A549 treated with ZK216348 at 1 μM for 4 hours (cell line): ENCODE data around the gene RAB5IF. TPM values are rescaled to one million over a fixed set of nuclear protein-coding genes. Genes with fewer than 3 reads are reported as not detected.

Experiments
- total RNA-seq: library from RNA; stranded (reverse); fragments of 200-300 nt; extraction: Qiagen RNA extraction; gene quantifications from 5 replicates; pipeline ENCODE4 v1.2.3, GENCODE V29; 2022; ENCODE audit warnings: low read depth

Gene RAB5IF, protein sequence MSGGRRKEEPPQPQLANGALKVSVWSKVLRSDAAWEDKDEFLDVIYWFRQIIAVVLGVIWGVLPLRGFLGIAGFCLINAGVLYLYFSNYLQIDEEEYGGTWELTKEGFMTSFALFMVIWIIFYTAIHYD
- 195 to 317 TPM (median 280 TPM) in 5 replicates for total RNA-seq

DNA sequence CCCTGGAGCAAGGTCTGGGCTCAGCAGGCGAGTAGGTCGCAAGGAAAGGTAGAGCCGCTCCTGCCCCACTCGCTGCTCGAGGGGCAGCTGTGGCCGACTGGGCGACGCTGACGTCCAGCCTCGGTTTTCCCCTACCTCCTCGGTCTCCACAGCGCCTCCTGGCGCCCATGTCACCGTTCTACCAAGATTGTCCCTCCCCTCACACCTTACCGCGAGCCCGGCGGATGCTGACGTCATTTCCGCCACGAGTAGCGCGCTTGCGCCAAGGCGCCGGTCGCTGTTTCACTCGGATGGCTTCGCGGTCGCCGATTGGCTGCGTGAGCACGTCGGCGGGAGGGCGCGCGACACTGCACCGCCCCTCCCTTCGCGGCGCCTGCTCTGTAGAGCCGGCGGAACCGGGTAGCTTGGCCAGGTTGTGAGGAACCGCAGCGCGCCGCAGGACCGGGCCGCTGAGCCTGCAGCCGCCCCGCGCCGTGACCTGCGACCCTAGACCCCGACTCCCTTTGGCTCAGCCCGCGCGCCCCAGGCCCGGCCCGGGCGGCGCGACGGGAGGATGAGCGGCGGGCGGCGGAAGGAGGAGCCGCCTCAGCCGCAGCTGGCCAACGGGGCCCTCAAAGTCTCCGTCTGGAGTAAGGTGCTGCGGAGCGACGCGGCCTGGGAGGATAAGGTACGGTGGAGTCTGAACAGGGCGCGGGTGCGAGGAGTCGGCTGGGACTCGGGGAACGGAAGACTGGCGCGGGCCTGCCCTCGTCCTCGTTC, at the start of gene RAB5IF:
Gene RAB5IF, plus strand, starts transcription at position 381 of the 759 bp plus-strand sequence. Its CDS starts 173 bp downstream, at position 554.

DNA sequence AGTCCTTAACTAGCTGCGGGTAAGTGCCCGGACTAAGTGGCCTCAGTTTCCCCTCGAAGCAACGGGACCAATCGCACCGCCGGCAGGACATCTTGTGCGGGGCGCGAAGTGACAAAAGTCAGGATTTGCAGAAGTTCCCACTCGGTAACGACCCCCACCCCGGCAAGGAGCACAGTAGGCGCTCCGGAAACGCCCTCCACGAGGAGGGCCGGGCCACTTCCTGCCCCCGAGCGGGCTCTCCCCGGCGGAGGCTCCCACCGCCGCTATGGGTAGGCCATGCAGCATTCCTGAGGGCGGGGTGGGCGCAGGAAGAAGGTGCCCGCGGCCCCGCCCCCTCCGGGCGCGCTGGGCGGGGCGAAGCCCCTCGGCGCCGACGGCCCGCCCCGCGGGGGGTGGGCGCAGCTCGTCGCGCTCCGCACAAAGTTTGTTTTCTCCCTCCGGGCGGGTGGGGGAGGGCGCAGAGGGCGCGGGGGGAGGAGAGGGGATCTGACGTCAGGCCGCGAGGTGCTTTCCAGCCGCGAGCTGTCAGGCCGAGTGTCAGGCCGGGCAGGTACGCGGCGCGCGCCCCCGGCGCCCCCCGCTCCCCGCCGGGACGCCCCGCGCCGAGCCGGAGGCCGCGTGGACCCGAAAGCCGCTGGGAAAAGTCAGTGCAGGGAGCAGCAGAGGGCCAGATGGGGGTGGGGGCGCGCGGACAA, 32.3 kb upstream of the RAB5IF start, which contains the start of gene TGIF2:
Gene TGIF2, plus strand, starts transcription at position 495 of the 695 bp plus-strand sequence. CDS start 5,178 bp downstream, outside the sequence.

DNA sequence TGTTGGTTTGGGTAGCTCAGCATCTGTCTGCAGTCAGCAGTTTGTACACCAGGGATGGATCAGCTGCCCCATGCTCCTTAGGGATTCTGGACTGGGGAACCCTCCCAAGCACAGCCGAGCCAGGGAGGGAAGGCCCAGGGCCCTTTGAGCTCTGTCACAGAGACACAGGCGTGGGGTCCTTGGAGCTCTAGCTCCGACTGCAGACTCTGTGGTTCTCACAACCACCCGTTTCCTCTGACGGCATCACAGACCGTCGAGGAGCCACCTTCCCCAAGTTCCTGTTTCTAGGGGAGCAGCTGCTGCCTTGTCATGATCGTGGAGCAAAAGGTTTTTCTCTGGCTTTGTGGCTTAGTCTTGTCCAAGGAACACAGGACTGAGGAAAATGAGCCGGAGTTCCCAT, 40.4 kb downstream of the RAB5IF start, which contains the start of gene SLA2:
Gene SLA2, minus strand, starts transcription at position 199 of the 400 bp plus-strand sequence. CDS start 4,861 bp downstream, outside the sequence.

Other genes starting within 250 kb of the RAB5IF start
- gene MYL9, start 64.3 kb upstream of the RAB5IF start, total RNA-seq = 15.7 to 29.0 TPM (median 19.6 TPM) in 5 replicates
- 3.9 to 4.7 TPM (median 4.1 TPM) in 5 replicates for gene TGIF2, start 32.2 kb upstream of the RAB5IF start, total RNA-seq
- gene SLA2, start 40.4 kb downstream of the RAB5IF start, total RNA-seq = 0.12 TPM in 1 of 5 replicates, not detected in the others
- gene NDRG3, start 140.3 kb downstream of the RAB5IF start, total RNA-seq = 21.1 to 23.2 TPM (median 22.8 TPM) in 5 replicates
- gene DSN1, start 168.0 kb downstream of the RAB5IF start, total RNA-seq = 21.7 to 28.1 TPM (median 24.6 TPM) in 5 replicates